Psoas muscle (tissue), 8 donors: ENCODE data around the gene OSGIN1. TPM values are rescaled to one million over a fixed set of nuclear protein-coding genes. Genes with fewer than 3 reads are reported as not detected.

Source experiments
- ATAC-seq, 4 donors: fragments of 200-7000 bp; cut with Tn5 transposase; one replicate each; pipeline ENCODE4 v1.9.1; 2020; ENCODE audit warnings: moderate library complexity in 3 of 4, mild to moderate bottlenecking in 2 of 4
- DNase-seq, 2 donors: peaks; one replicate each; pipeline ENCODE4 v3.0.0-alpha.2; 2020
- H3K27ac ChIP-seq: fragments of 200-600 bp; one replicate; pipeline ENCODE4 v1.8.0; 2022
- H3K27me3 ChIP-seq, 3 donors: fragments of 200-600 bp in 1 of 3; one replicate each; pipeline versions ENCODE4 v1.6.1 to v1.8.0; 2013 to 2022; ENCODE audit warnings: low read length in 2 of 3, mild to moderate bottlenecking in 2 of 3, moderate library complexity in 1 of 3; ENCODE audit not compliant: insufficient read depth in 3 of 3
- H3K36me3 ChIP-seq, 2 donors: fragments of 200-600 bp in 1 of 2; one replicate each; pipeline versions ENCODE4 v1.6.1 to v1.8.0; 2013 to 2022; ENCODE audit warnings: low read depth in 1 of 2, mild to moderate bottlenecking in 1 of 2, moderate library complexity in 1 of 2; ENCODE audit not compliant: insufficient read depth in 1 of 2
- H3K4me1 ChIP-seq: fragments of 200-600 bp; one replicate; pipeline ENCODE4 v1.8.0; 2022
- H3K4me3 ChIP-seq: fragments of 200-600 bp; one replicate; pipeline ENCODE4 v1.8.0; 2022; ENCODE audit warnings: mild to moderate bottlenecking
- H3K9me3 ChIP-seq: fragments of 200-600 bp; one replicate; pipeline ENCODE4 v1.8.0; 2022
- CTCF ChIP-seq: fragments of 200-600 bp; IDR thresholded peaks from one replicate; pipeline ENCODE4 v1.8.0; 2022; ENCODE audit warnings: antibody characterized with exemption
- WGBS, 3 donors: extraction: QIAGEN DNeasy Blood & Tissue Kit; methylation state at CpG; one replicate each; pipeline versions ENCODE4 v1.1.6 to v1.1.7; 2013; 5-methylcytosine and 5-hydroxymethylcytosine counted together
- intact Hi-C, 2 donors: fragments of 100-400 bp; cut with DNase I; formaldehyde crosslinking; loops; one replicate each; pipeline versions ENCODE4 v1.11.0 to v1.14.2; 2022
- polyA plus RNA-seq, 3 donors: library from polyadenylated mRNA; stranded (reverse); fragments of 200-250 nt; gene quantifications; one replicate each; pipeline ENCODE4 v1.2.3, GENCODE V29; 2013
- total RNA-seq, 4 donors: library from RNA; stranded (reverse); fragmentation: NEBNext Ultra II Directional in 2 of 4; extraction: Animal tissue kit (Norgen Biotek cat#: 25700) in 2 of 4; gene quantifications; one replicate each; pipeline versions ENCODE4 v1.2.1 to v1.2.4, GENCODE V29; 2021 to 2023
- donor health status: healthy with polysubstance abuse.
- donor health status: DM: no; HTN: no; CAD: no; lungs with moderate emphysema.
- donor health status: Bipolar disorder and iron deficiency.
- donor health status: healthy.
- donor health status: DM: yes; HTN: yes; CAD: no.
- donor health status: DM: no; HTN: no; CAD: no.
- donor health status: DM: no; HTN: no; CAD: no.
- donor health status: DM: yes; HTN: yes; CAD: no.

Gene OSGIN1
- total and polyA plus RNA-seq, 7 donors = 10.4 to 39.4 (median 25.1) TPM

- Histone ChIP-seq H3K27me3 (no peaks in the 10 kb centered on the region), H3K27ac (no peak overlapping the region), H3K9me3 (no peaks in the 10 kb centered on the region), H3K36me3 (peaks cover 0 to 3% of the 10 kb centered on the region in 2 donors), H3K4me1 (peaks cover 8% of the 10 kb centered on the region), H3K4me3 (no peak overlapping the region)
- TF ChIP-seq CTCF = no peak
- ATAC-seq = no peak
- intact Hi-C loops = no loop called here
- DNase-seq = peak; percentile 7 to 42
- 77 to 85% (median 77%) methylated on average over 17 of the region's 17 CpGs for WGBS, 3 donors
Measured at GRCh38 chr16:83929811-83930555, 23.1 kb upstream of the OSGIN1 start.

- H3K36me3 ChIP-seq = peaks cover 0 to 3% of the 10 kb centered on the region in 2 donors
- TF ChIP-seq CTCF = no peak
- H3K27ac ChIP-seq = no peak overlapping the region
- peaks cover 8% of the 10 kb centered on the region for H3K4me1 ChIP-seq
- no peak for ATAC-seq
- no peaks in the 10 kb centered on the region for H3K9me3 ChIP-seq
- peaks cover 0 to 3% (median 0%) of the 10 kb centered on the region in 3 donors for H3K27me3 ChIP-seq
- intact Hi-C loops = no loop called here
- no peak overlapping the region for H3K4me3 ChIP-seq
- DNase-seq = peak in 1 of 2 donors; percentile 15
- 76 to 91% (median 82%) methylated on average over 22 of the region's 22 CpGs for WGBS, 3 donors
Measured at GRCh38 chr16:83930730-83931500, 22.1 kb upstream of the OSGIN1 start.

GRCh38 chr16:83931556-83931955, 21.5 kb upstream of the OSGIN1 start:
- Histone ChIP-seq H3K9me3 (no peaks in the 10 kb centered on the region), H3K4me1 (peaks cover 6% of the 10 kb centered on the region), H3K27me3 (peaks cover 0 to 3% (median 0%) of the 10 kb centered on the region in 3 donors), H3K4me3 (no peak overlapping the region), H3K36me3 (peaks cover 0 to 3% of the 10 kb centered on the region in 2 donors), H3K27ac (no peak overlapping the region)
- no peak for TF ChIP-seq CTCF
- ATAC-seq (no peak), DNase-seq (no peak)
- intact Hi-C loops = no loop called here
- 83 to 86% (median 85%) methylated on average over 15 to 17 of the region's 17 CpGs for WGBS, 3 donors

GRCh38 chr16:83932304-83932703, 20.7 kb upstream of the OSGIN1 start:
- H3K9me3 ChIP-seq = no peaks in the 10 kb centered on the region
- no peak overlapping the region for H3K4me3 ChIP-seq
- intact Hi-C loops = no loop called here
- H3K4me1 ChIP-seq = no peaks in the 10 kb centered on the region
- H3K27me3 ChIP-seq = peaks cover 0 to 3% (median 0%) of the 10 kb centered on the region in 3 donors
- no peak for TF ChIP-seq CTCF
- no peak for DNase-seq
- H3K36me3 ChIP-seq = peaks cover 0 to 3% of the 10 kb centered on the region in 2 donors
- ATAC-seq = no peak
- no peak overlapping the region for H3K27ac ChIP-seq
- WGBS, 3 donors = 89 to 93% (median 90%) methylated on average over 11 of the region's 11 CpGs
